PC-9 (cell line): ENCODE data around the gene KCNK17.

Source experiments
- CTCF ChIP-seq: fragments of 200-600 bp; sonication (generic); conservative IDR thresholded peaks from 2 replicates; pipeline ENCODE4 v1.6.1; 2017; ENCODE audit warnings: mixed run types, antibody characterized with exemption, mild to moderate bottlenecking, moderate library complexity
- EZH2 ChIP-seq: fragments of 200-600 bp; sonication (generic); IDR thresholded peaks from 2 replicates; pipeline ENCODE4 v1.8.0; 2017; ENCODE audit warnings: antibody characterized with exemption, low read depth

- TF ChIP-seq CTCF, result no peak
- TF ChIP-seq EZH2, result no peak
Observed at GRCh38 chr6:39280247-39280731, 33.9 kb downstream of the KCNK17 start.
